AG04449 (cell line): Measurements from ENCODE around the gene IQCK.

Source experiments
- CTCF ChIA-PET: fragments of 350-600 bp; formaldehyde crosslinking; extraction: SDS; loops from one replicate; lab custom pipeline; 2021; ENCODE audit warnings: antibody characterized with exemption; lab: Yijun Ruan, JAX
- POLR2A ChIA-PET: fragments of 400-600, 350-600 bp; formaldehyde crosslinking; extraction: SDS; loops from one replicate; lab custom pipeline; 2020; ENCODE audit warnings: antibody characterized with exemption, inconsistent platforms; lab: Yijun Ruan, JAX
- DNase-seq: peaks from one replicate; pipeline ENCODE4 v3.0.0-alpha.2; 2010; ENCODE audit warnings: low read depth, low spot score
- H3K4me3 ChIP-seq: 2 replicates; pipeline ENCODE4 v1.5.1; 2011; ENCODE audit warnings: low read depth, mild to moderate bottlenecking, control low read depth, low read length
- TF ChIP-seq, protein P1 (sequence below): IDR thresholded peaks from one replicate; pipeline ENCODE4 v1.5.1; 2011; ENCODE audit warnings: mild to moderate bottlenecking, moderate library complexity, low read length, control low read depth, inconsistent platforms; ENCODE audit not compliant: insufficient read depth; ENCODE audit errors: missing control alignments

The IQCK gene

DNA sequence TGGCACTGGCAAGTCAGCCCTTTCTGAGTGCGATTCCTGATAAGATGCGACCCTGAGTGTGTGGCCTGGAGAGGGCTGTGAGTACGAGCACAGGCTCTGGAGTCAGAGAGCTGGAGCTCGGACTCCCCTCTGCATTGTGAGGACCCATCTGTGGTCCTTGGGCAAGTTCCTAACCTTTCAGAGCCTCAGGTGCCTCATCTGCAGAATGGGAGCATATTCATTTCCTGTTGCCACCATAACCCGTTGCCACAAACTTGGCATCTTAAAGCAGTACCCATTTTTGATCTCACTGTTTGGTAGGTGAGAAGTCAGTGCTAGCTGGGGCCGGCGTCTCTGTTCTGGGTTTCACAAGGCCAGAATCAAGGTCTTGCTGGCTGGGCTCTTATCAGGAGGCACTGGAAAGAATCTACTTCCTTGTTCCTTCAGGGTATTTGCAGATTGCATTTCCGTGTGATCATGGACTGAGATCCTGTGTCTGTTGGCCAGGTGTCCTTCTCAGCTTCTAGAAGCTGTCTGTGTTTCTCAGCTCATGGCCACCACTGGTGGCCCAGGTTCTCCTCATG lies 20.2 kb upstream of the IQCK start:
- TF ChIP-seq, protein P1, sequence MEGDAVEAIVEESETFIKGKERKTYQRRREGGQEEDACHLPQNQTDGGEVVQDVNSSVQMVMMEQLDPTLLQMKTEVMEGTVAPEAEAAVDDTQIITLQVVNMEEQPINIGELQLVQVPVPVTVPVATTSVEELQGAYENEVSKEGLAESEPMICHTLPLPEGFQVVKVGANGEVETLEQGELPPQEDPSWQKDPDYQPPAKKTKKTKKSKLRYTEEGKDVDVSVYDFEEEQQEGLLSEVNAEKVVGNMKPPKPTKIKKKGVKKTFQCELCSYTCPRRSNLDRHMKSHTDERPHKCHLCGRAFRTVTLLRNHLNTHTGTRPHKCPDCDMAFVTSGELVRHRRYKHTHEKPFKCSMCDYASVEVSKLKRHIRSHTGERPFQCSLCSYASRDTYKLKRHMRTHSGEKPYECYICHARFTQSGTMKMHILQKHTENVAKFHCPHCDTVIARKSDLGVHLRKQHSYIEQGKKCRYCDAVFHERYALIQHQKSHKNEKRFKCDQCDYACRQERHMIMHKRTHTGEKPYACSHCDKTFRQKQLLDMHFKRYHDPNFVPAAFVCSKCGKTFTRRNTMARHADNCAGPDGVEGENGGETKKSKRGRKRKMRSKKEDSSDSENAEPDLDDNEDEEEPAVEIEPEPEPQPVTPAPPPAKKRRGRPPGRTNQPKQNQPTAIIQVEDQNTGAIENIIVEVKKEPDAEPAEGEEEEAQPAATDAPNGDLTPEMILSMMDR = no peak
- ChIA-PET POLR2A (no interaction called here), CTCF (interaction anchor here (0.5 kb wide), 1 partner anchor 99 kb away, joined by 3 read pairs; no protein-coding TSS in a partner anchor)
- no peak overlapping the region for H3K4me3 ChIP-seq
- DNase-seq = no peak

DNA sequence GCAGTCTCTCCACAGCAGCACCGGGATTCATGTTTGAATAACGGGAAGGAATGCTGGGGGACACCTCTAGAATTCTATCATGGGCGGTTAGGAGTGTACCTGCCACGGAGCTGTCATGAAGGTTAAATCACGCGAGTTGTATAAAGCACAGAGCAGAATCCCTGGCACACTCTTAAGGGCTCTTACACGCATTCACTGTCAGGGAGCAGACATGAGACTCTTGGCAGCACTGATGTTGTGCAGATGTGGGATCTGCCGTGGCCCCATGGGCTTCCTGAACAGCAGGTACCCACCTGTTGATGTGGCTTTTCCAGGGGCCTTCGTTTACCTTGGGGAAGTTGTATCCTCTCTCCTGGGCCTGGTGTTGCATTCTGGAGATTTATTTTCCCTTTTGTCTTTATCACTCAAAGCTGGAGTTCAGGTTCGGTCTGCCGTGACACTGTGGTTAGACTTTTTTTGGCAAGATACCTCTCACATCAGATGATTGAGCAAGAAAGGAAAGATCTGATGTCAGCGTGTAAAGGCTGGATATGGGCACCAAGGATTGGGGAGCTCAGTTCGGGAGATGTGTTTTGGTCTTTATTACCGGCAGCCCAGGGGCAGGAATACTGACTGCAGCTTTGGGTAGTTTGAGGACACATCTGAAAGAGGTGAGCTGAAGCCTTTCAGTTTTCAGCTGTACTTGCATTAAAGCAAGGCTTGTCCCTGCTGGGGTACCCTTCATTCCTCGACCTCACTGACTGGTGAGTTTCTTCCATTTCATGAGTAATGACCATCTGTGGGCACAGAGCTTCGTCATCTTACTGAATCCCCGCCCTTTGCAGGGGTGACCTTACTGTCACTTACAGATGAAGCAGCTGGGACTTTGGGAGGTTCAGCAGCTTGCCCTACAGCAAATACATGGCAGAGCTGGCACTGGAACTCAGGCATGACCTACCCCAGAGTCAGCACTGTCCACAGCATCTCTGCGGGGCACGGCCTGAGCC lies 19.3 kb upstream of the IQCK start:
- ChIA-PET CTCF (interaction anchor here (1.7 kb wide), 1 partner anchor 188 kb away, joined by 7 read pairs; no protein-coding TSS in a partner anchor), POLR2A (no interaction called here)
- no peak for DNase-seq
- H3K4me3 ChIP-seq = no peak overlapping the region
- TF ChIP-seq, protein P1 = no peak

DNA sequence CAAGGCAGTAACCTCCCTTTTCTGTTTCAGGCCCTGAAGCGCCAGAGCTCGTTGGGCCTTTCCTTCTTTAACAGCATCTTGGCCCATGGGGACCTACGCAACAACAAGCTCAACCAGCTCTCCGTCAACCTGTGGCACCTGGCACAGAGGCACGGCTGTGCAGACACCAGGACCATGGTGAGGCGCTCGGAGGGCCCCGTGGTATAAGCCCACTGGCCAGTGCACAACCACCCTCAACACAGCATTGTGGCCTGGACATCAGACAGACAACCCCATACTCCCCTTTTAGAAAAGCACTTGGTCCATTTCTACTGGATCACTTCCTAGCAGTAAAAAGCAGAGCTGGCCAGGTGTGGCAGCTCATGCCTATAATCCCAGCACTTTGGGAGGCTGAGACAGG lies 18.6 kb upstream of the IQCK start:
- no peak for DNase-seq
- no peak overlapping the region for H3K4me3 ChIP-seq
- ChIA-PET POLR2A (no interaction called here), CTCF (interaction anchor here (0.9 to 1.7 kb wide), 2 partner anchors 11 to 187 kb away, joined by 3 to 7 read pairs; no protein-coding TSS in a partner anchor)
- TF ChIP-seq, protein P1 = no peak

DNA sequence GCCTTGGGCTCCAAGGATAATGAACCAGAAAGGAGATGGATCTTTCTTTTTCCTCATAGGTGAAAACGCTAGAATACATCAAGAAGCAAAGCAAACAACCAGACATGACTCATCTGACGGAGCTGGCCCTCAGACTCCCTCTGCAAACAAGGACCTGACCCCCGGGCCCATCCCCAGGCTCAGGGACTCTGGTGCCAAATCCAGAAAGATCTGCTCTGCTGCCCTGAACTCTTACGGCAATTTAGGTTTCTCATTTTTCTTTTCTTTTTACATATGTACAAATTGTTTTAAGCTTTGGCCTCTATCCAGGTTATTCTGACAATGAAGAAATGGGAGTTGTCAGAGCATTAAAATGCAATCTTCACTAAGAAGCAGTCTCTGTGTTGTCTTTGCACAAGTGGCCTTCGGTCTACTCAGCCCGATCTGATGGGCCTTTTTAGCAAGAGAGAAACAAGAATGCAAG lies 17.7 kb upstream of the IQCK start:
- TF ChIP-seq, protein P1 = no peak
- POLR2A ChIA-PET = no interaction called here
- CTCF ChIA-PET = interaction anchor here (0.9 to 1.7 kb wide), 2 partner anchors 12 to 186 kb away, joined by 3 to 7 read pairs; no protein-coding TSS in a partner anchor
- H3K4me3 ChIP-seq = no peak overlapping the region
- DNase-seq = no peak

DNA sequence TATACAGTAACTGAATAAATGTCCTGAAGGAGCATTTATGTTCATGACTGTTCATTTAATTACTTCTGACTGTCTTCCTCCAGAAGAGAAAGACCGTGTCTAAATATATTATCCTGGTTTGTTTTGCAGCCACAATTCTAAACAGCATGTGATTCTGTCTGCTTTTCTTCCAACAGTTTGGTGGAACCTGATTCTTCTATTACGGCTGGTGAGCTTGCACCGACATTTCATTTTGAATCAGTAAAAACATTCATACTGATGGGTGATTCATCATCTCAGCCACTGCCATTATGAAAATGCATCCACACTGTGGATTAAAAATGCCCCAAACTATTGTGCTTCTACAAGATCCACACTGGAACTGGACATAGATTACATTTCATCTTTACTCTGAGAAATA lies 17.0 kb upstream of the IQCK start:
- no peak for DNase-seq
- ChIA-PET CTCF (no interaction called here), POLR2A (no interaction called here)
- TF ChIP-seq, protein P1 = no peak
- H3K4me3 ChIP-seq = no peak overlapping the region
